H1 (cell line): ENCODE measurements around the gene FBXO28. TPM values are rescaled to one million over a fixed set of nuclear protein-coding genes. Genes with fewer than 3 reads are reported as not detected.

Source experiments
- CHD1 ChIP-seq: IDR thresholded peaks from 2 replicates; pipeline ENCODE4 v1.6.1; 2012; ENCODE audit warnings: low read depth, low read length, improper control_type of control experiment
- CHD7 ChIP-seq: fragments of 300-600 bp; sonication (generic); IDR thresholded peaks from 2 replicates; pipeline ENCODE4 v1.7.1; 2012; ENCODE audit warnings: low read length, moderate library complexity, mild to moderate bottlenecking, inconsistent platforms; ENCODE audit not compliant: insufficient replicate concordance
- CTBP2 ChIP-seq: IDR thresholded peaks from 2 replicates; pipeline ENCODE4 v1.7.0; 2011; ENCODE audit warnings: borderline replicate concordance, mild to moderate bottlenecking, moderate library complexity, mixed read lengths, low read length; ENCODE audit not compliant: insufficient read depth, insufficient read length
- polyA plus RNA-seq, 7 experiments: library from polyadenylated mRNA; depleted of rRNA in 3 of 7; stranded (reverse) in 5 of 7; unstranded in 2 of 7; fragments of >200 nt in 5 of 7; fragments of 200-250 nt in 2 of 7; gene quantifications; 1 replicate in 5 of 7; 2 replicates in 1 of 7; 4 replicates in 1 of 7; pipeline versions ENCODE4 v1.2.1 to v1.2.3, GENCODE V29; 2011 to 2013; ENCODE audit warnings: missing spikeins in 2 of 7, mixed read lengths in 2 of 7
- total RNA-seq: library from RNA; stranded (reverse); fragmentation: NEBNext Ultra II Directional; extraction: Animal tissue kit (Norgen Biotek cat#: 25700); gene quantifications from 2 replicates; pipeline ENCODE4 v1.2.1, GENCODE V29; 2021

Gene FBXO28
- total and polyA plus RNA-seq, 2 of the 8 experiments (the other 6 are each of a cell fraction or from before 2014, with no cell fraction given), result 10.3 to 42.5 TPM

- TF ChIP-seq CTBP2, result no peak
- TF ChIP-seq CHD1, result no peak
- TF ChIP-seq CHD7, result no peak
Measured at GRCh38 chr1:224181453-224181810, 67.5 kb downstream of the FBXO28 start (continued).
